Adrenal gland (tissue), 5 donors: ENCODE measurements around the gene ADGRL2.

Source experiments
- POLR2A ChIP-seq, 2 donors: fragments of 450-650 bp; IDR thresholded peaks; one replicate each; pipeline ENCODE4 v1.6.1; 2017; ENCODE audit warnings: antibody characterized with exemption in 2 of 2, mild to moderate bottlenecking in 2 of 2, moderate library complexity in 1 of 2
- TF ChIP-seq, protein P1 (sequence below), 6 experiments: fragments of 450-650 bp in 4 of 6; fragments of 200-600 bp in 2 of 6; sonication (generic) in 1 of 6; IDR thresholded peaks; 1 replicate in 5 of 6; 2 replicates in 1 of 6; pipeline versions ENCODE4 v1.5.1 to v1.8.0; 2016 to 2021; ENCODE audit warnings: antibody characterized with exemption in 6 of 6, mild to moderate bottlenecking in 2 of 6, moderate library complexity in 1 of 6
- donor health status: DM: no; HTN: no; CAD: no.

DNA sequence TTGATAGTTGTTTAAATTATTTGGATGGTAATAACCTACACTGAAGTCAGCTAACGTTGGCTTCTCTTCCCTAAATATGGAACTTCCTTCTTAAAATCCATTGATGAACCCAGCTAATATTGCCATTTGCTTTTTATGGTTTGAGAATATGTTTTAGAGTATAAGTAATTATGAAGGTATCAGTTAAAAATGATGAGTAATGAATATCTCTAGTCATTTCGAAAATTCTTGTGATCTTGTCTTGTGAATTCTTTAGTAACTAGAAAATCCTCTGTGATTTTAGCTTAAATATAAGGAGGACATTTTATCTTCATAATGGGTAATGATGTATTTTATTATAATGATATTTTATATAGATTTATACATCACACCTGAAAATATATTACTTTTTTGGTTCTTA is 50.5 kb downstream of the ADGRL2 start:
- TF ChIP-seq, protein P1, sequence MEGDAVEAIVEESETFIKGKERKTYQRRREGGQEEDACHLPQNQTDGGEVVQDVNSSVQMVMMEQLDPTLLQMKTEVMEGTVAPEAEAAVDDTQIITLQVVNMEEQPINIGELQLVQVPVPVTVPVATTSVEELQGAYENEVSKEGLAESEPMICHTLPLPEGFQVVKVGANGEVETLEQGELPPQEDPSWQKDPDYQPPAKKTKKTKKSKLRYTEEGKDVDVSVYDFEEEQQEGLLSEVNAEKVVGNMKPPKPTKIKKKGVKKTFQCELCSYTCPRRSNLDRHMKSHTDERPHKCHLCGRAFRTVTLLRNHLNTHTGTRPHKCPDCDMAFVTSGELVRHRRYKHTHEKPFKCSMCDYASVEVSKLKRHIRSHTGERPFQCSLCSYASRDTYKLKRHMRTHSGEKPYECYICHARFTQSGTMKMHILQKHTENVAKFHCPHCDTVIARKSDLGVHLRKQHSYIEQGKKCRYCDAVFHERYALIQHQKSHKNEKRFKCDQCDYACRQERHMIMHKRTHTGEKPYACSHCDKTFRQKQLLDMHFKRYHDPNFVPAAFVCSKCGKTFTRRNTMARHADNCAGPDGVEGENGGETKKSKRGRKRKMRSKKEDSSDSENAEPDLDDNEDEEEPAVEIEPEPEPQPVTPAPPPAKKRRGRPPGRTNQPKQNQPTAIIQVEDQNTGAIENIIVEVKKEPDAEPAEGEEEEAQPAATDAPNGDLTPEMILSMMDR (IDR thresholded peaks at IDR 0.05), result no peak
- TF ChIP-seq POLR2A (IDR thresholded peaks at IDR 0.05), result no peak
